ENCODE measurements around the gene AMFR.

AMFR gene

GRCh38 chr16:56350491-56351405, 74.6 kb downstream of the AMFR start:
- CTCF ChIA-PET, result interaction anchor here (0.7 kb wide), 1 partner anchor 658 kb away, joined by 3 read pairs; no protein-coding TSS in a partner anchor
- POLR2A ChIA-PET, result no interaction called here

GRCh38 chr16:56349711-56350161, 75.6 kb downstream of the AMFR start:
- ChIA-PET POLR2A (no interaction called here), CTCF (interaction anchor here (0.7 kb wide), 1 partner anchor 90 kb away, joined by 3 read pairs; no protein-coding TSS in a partner anchor)
- Histone ChIP-seq H3K4me3 (ENCODE audit: low read depth, low read length) (no peak overlapping the region), H3K9me3 (ENCODE audit: control insufficient read depth, insufficient read depth, low read depth, low read length) (no peaks in the 10 kb centered on the region), H3K4me1 (ENCODE audit: control insufficient read depth, insufficient read depth, low read length) (no peaks in the 10 kb centered on the region), H3K36me3 (ENCODE audit: control insufficient read depth in 2 of 2, insufficient read depth in 1 of 2, low read length in 2 of 2) (no peaks in the 10 kb centered on the region), H3K27ac (ENCODE audit: extremely low read depth, low read depth, low read length) (no peak overlapping the region)
- TF ChIP-seq ZIC2 (tag by site-specific recombination; IDR thresholded peaks at IDR 0.05), result no peak
- TF ChIP-seq ZNF692 (tag by site-specific recombination; IDR thresholded peaks at IDR 0.05), result no peak

More at GRCh38 chr16:56350491-56351405, 74.6 kb downstream of the AMFR start:
- no peaks in the 10 kb centered on the region for H3K4me1 ChIP-seq (ENCODE audit: control insufficient read depth, insufficient read depth, low read length)
- H3K9me3 ChIP-seq (ENCODE audit: control insufficient read depth, insufficient read depth, low read depth, low read length), result no peaks in the 10 kb centered on the region
- H3K4me3 ChIP-seq (ENCODE audit: low read depth, low read length), result no peak overlapping the region
- no peaks in the 10 kb centered on the region for H3K36me3 ChIP-seq (ENCODE audit: control insufficient read depth in 2 of 2, insufficient read depth in 1 of 2, low read length in 2 of 2)
- H3K27ac ChIP-seq (ENCODE audit: extremely low read depth, low read depth, low read length), result no peak overlapping the region
- TF ChIP-seq ZSCAN4 (tag by site-specific recombination; IDR thresholded peaks at IDR 0.05) (peak; percentile 91), ZFHX2 (tag by site-specific recombination; conservative IDR thresholded peaks at IDR 0.05) (0 out of 2 replicates have a peak, but pooled peaks have one; percentile 28), ZNF48 (tag by site-specific recombination; IDR thresholded peaks at IDR 0.05) (no peak)

GRCh38 chr16:56349086-56349415, 76.3 kb downstream of the AMFR start:
- ChIA-PET CTCF (interaction anchor here (0.7 kb wide), 1 partner anchor 90 kb away, joined by 3 read pairs; no protein-coding TSS in a partner anchor), POLR2A (no interaction called here)
- H3K4me3 ChIP-seq (ENCODE audit: low read depth, low read length), result no peak overlapping the region
- H3K27ac ChIP-seq (ENCODE audit: extremely low read depth, low read depth, low read length), result no peak overlapping the region
- no peaks in the 10 kb centered on the region for H3K9me3 ChIP-seq (ENCODE audit: control insufficient read depth, insufficient read depth, low read depth, low read length)
- no peaks in the 10 kb centered on the region for H3K4me1 ChIP-seq (ENCODE audit: control insufficient read depth, insufficient read depth, low read length)
- no peaks in the 10 kb centered on the region for H3K36me3 ChIP-seq (ENCODE audit: control insufficient read depth in 2 of 2, insufficient read depth in 1 of 2, low read length in 2 of 2)
- TF ChIP-seq ZNF561 (tag by site-specific recombination; IDR thresholded peaks at IDR 0.05; ENCODE audit: borderline replicate concordance) (no peak), ZSCAN30 (tag by site-specific recombination; IDR thresholded peaks at IDR 0.05) (no peak), ZBTB8A (tag by site-specific recombination; IDR thresholded peaks at IDR 0.05) (no peak), PATZ1 (tag by site-specific recombination; IDR thresholded peaks at IDR 0.05) (no peak), ZNF18 (tag by site-specific recombination; IDR thresholded peaks at IDR 0.05) (no peak), ZNF48 (tag by site-specific recombination; IDR thresholded peaks at IDR 0.05) (no peak), ZBTB11 (tag by site-specific recombination; conservative IDR thresholded peaks at IDR 0.05; ENCODE audit: low read depth) (no peak), MYNN (tag by site-specific recombination; IDR thresholded peaks at IDR 0.05; ENCODE audit: borderline replicate concordance) (no peak), ZBTB17 (tag by site-specific recombination; IDR thresholded peaks at IDR 0.05) (no peak), ZEB2 (tag by site-specific recombination; IDR thresholded peaks at IDR 0.05) (no peak), ZNF707 (tag by site-specific recombination; IDR thresholded peaks at IDR 0.05) (no peak), ZNF311 (tag by site-specific recombination; IDR thresholded peaks at IDR 0.05; ENCODE audit: borderline replicate concordance) (no peak), ZNF24 (tag by site-specific recombination; IDR thresholded peaks at IDR 0.05) (no peak), PRDM6 (tag by site-specific recombination; IDR thresholded peaks at IDR 0.05) (no peak)
